ENCODE data around the gene NHLRC3.
"Not testable (repeated sequence)": the region's sequence is repeated elsewhere in the genome, so short reads cannot be mapped to it uniquely, and the experiment has no call there.

NHLRC3 gene

GRCh38 chr13:39037880-39038568 lies at the start of gene NHLRC3, which contains the start of gene PROSER1:
NHLRC3 (plus strand) TSS chr13:39038456; CDS start chr13:39038640, 184 bp downstream.
PROSER1 (minus strand) TSS chr13:39038089; CDS start chr13:39037242, 847 bp downstream.
- in situ Hi-C loops (cut with MboI; ENCODE audit: low sequenced_read_pairs), result no loop called here

GRCh38 chr13:38990693-38991092 lies 47.6 kb upstream of the NHLRC3 start, which contains the start of gene STOML3:
STOML3 (minus strand) TSS chr13:38990831; CDS start chr13:38990721, 110 bp downstream.
- in situ Hi-C loops (cut with MboI; ENCODE audit: low sequenced_read_pairs), result no loop called here

DNA sequence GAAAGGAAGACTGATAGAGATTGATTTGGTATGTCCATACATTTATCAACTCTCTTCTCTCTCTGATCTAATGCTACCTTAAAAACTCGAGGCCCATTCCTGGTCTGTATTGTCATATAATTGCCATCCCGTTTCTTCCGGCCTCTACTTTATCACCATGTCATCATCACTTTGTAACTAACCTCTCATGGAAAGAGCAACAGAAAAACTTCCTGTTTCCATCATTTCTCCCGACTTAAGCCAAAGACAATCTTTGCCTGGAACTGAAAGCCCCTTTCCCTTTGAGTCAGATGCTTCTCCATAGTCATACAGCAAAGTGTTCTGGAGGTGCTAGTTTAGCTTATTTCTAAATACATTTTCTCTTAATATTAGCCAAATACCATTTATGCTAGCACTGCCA lies 44.9 kb upstream of the NHLRC3 start:
- in situ Hi-C loops (cut with MboI; ENCODE audit: low sequenced_read_pairs), result no loop called here

DNA sequence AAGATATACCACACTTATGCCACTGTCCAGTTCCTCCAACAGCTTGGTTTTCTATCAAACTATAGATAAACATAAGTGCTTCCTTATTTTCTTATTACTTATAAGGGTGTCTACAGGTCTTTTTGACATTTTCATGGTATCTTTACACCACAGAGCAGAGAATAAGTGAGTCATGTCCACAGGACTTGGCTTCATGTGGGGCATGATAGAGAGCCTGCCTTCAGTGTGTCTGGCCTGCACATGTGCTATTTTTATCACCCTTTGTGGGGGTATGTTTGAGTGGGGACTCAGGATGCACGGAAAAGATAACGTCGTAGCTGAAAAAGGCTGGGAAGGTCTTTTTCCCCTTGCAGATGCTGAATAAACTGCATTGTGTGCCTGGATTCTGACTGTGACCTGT lies 39.5 kb upstream of the NHLRC3 start:
- in situ Hi-C loops (cut with MboI; ENCODE audit: low sequenced_read_pairs), result no loop called here

GRCh38 chr13:39006371-39007111 lies 31.7 kb upstream of the NHLRC3 start:
- in situ Hi-C loops (cut with MboI; ENCODE audit: low sequenced_read_pairs), result not testable (repeated sequence)

- in situ Hi-C loops (cut with MboI; ENCODE audit: low sequenced_read_pairs), result no loop called here
Observed at GRCh38 chr13:39012608-39013007, 25.6 kb upstream of the NHLRC3 start.

GRCh38 chr13:39013462-39013861 lies 24.8 kb upstream of the NHLRC3 start:
- in situ Hi-C loops (cut with MboI; ENCODE audit: low sequenced_read_pairs), result no loop called here

GRCh38 chr13:39016087-39016486 lies 22.2 kb upstream of the NHLRC3 start:
- in situ Hi-C loops (cut with MboI; ENCODE audit: low sequenced_read_pairs), result no loop called here

- in situ Hi-C loops (cut with MboI; ENCODE audit: low sequenced_read_pairs), result no loop called here
Observed at GRCh38 chr13:39016787-39017186, 21.5 kb upstream of the NHLRC3 start.

DNA sequence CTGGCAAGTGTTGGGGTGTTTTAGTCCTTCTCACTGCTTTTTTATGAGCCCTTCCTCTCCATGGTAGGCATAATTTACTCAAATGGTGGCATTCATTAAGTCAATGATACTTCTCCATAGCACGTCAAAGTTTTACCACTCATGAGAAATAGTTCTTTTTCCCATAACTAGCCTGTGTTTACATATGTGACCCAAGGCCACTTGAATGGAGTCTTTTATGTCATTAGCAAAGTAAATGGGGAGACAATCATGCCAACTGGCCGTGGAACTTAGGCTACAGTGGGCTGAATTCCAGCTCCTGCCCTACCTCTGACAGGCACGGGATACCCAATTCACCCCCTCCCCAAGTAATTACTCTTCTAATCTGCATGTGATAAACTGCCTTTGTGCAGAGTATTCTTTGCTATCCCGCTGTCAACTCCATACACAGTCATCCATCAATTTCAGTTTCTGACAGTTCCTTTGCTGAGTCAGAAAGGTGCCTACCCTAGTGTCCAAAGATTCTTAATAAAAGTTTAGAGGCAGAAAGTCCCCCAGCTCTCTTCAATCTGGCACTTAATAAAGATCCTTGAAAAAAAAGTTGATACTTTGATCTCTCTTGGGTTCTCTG lies 17.3 kb upstream of the NHLRC3 start:
- in situ Hi-C loops (cut with MboI; ENCODE audit: low sequenced_read_pairs), result no loop called here

GRCh38 chr13:39023316-39023715 lies 14.9 kb upstream of the NHLRC3 start:
- in situ Hi-C loops (cut with MboI; ENCODE audit: low sequenced_read_pairs), result no loop called here

- in situ Hi-C loops (cut with MboI; ENCODE audit: low sequenced_read_pairs), result no loop called here
Observed at GRCh38 chr13:39023761-39024160, 14.5 kb upstream of the NHLRC3 start.

DNA sequence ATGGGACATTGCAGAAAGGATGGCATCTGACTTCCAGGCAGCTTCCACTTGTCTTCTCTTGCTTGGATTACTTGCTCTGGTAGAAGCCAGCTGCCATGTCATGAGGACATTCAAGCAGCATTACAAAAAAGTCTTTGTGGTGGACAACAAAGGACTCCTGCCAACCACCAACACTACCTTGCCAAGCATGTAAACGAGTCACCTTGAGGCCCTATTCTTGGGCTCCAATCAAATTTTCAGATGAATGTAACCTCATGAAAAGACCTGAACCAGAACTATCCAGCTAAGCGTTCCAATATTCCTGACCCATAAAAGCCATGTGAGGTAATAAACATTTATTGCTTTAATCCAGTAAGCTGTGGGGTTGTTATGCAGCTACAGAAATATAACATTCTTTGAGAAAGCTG lies 12.8 kb upstream of the NHLRC3 start:
- in situ Hi-C loops (cut with MboI; ENCODE audit: low sequenced_read_pairs), result no loop called here

DNA sequence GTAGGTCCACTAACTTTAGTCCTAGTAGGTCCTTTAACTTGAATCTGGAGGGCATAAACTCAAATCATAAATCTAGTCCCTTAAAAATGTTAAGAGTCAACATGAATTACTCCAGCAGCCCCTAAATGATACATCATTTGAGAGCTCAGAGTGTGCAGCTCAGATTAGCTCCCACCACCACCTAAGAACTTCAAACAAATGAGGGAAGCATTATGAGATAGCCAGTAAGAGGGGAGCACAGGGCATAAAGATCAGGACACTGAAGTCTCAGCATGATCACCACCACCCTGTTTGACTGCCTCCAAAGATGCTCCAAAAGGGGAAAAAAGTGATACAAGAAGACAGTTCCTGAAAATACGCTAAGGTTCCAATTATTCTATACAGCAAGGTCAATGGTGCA lies 6.1 kb upstream of the NHLRC3 start:
- in situ Hi-C loops (cut with MboI; ENCODE audit: low sequenced_read_pairs), result no loop called here

- in situ Hi-C loops (cut with MboI; ENCODE audit: low sequenced_read_pairs), result no loop called here
Observed at GRCh38 chr13:39034085-39034484, 4.2 kb upstream of the NHLRC3 start.

DNA sequence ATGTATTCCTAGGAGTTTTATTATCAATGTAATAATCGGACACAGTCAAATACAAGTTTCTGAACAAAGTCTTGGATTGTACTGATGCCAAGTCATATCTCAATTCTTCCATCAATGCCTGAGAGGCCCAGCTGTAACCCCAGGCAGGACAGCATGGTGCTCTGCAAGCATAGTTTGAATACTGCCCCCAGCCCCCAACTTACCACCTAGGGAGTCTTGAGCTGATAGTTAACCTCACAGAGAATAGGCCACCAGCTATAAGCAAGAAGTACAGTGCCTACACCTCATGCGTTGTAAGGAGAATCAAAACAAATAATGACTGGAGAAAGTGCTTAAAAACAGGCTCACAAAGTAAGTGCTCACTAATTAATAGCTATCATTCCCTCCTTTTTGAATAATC lies 3.1 kb upstream of the NHLRC3 start:
- in situ Hi-C loops (cut with MboI; ENCODE audit: low sequenced_read_pairs), result no loop called here

GRCh38 chr13:39035799-39036198 lies 2.5 kb upstream of the NHLRC3 start:
- in situ Hi-C loops (cut with MboI; ENCODE audit: low sequenced_read_pairs), result no loop called here

DNA sequence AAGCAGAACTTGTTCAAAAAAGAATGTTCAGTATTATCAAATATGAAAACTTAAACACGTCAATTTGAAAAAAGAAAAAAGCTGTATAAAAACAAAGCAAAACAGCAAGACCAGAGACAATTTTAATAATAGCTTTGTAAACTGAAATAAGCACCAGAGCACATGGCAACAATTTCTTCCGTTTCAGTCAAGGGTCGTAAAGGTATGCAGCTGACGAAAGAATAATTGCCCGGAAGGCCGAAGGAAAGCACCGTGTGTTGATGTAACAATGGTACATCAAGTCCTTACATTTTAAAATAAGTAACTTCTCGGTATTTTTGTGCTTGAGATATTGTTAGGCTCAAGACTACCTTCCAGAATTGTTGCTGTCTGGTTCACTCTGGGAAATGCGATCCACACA lies 2.0 kb upstream of the NHLRC3 start:
- in situ Hi-C loops (cut with MboI; ENCODE audit: low sequenced_read_pairs), result no loop called here

- in situ Hi-C loops (cut with MboI; ENCODE audit: low sequenced_read_pairs), result no loop called here
Observed at GRCh38 chr13:39037410-39037879, 811 bp upstream of the NHLRC3 start.

DNA sequence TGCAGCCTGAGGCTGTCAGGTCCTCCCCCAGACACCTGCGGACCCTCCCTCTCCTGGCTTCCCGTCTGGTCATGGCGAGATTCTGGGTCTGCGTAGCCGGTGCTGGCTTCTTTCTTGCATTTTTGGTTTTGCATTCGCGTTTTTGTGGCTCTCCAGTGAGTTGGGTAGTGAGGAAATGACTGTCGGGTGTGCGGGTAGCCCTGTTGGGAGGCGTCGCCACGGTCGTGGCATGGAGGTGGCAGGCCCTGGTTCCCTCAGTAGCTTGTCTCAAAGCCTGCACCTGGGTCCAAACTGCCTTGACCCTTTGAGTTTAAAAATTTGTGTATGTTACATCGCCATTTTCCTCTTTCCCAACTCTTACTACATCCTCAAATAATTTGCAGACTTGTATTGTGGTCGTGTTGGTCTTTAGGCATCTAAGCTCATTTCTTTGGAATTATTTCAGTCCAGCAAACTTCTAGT lies 344 bp downstream of the NHLRC3 start:
- in situ Hi-C loops (cut with MboI; ENCODE audit: low sequenced_read_pairs), result no loop called here

- in situ Hi-C loops (cut with MboI; ENCODE audit: low sequenced_read_pairs), result no loop called here
Observed at GRCh38 chr13:39039041-39039440, 785 bp downstream of the NHLRC3 start.

GRCh38 chr13:39040206-39040605 lies 1.9 kb downstream of the NHLRC3 start:
- in situ Hi-C loops (cut with MboI; ENCODE audit: low sequenced_read_pairs), result no loop called here

Data from HL-60/S4 treated with retinoic acid at 250 ng/mL for 4 days and 3 days (cell line).